Neural cell (in vitro differentiated cells): Measurements from ENCODE around the gene FAM9C. TPM values are rescaled to one million over a fixed set of nuclear protein-coding genes. Genes with fewer than 3 reads are reported as not detected.

Experiments
- H2AFZ ChIP-seq: fragments of 200-600, 300-800 bp; sonication (generic), shearing (Covaris generic); 2 replicates; pipeline ENCODE4 v1.6.0; 2014; ENCODE audit warnings: low read depth, mild to moderate bottlenecking, antibody characterized with exemption, low read length, moderate library complexity
- H3F3A ChIP-seq: fragments of 200-600 bp; shearing (Covaris generic); 2 replicates; pipeline ENCODE4 v1.6.1; 2016; ENCODE audit warnings: mild to moderate bottlenecking, moderate library complexity, mixed read lengths, antibody characterized with exemption, low read length; ENCODE audit not compliant: insufficient read depth, poor library complexity, severe bottlenecking
- H3K27ac ChIP-seq: fragments of 200-600, 300-800 bp; sonication (generic), shearing (Covaris generic); 2 replicates; pipeline ENCODE4 v1.5.1; 2014; ENCODE audit warnings: mild to moderate bottlenecking, low read length, moderate library complexity
- H3K27me3 ChIP-seq: fragments of 300-800, 200-600 bp; sonication (generic), shearing (Covaris generic); 2 replicates; pipeline ENCODE4 v1.6.0; 2014; ENCODE audit warnings: mild to moderate bottlenecking, low read depth, low read length, moderate library complexity; ENCODE audit not compliant: insufficient read depth
- H3K36me3 ChIP-seq: fragments of 300-800, 200-600 bp; sonication (generic), shearing (Covaris generic); 2 replicates; pipeline ENCODE4 v1.5.1; 2014; ENCODE audit warnings: mild to moderate bottlenecking, antibody characterized with exemption, low read length, moderate library complexity; ENCODE audit not compliant: insufficient read depth
- H3K4me2 ChIP-seq: fragments of 300-800, 200-600 bp; sonication (generic), shearing (Covaris generic); 2 replicates; pipeline ENCODE4 v1.6.0; 2014; ENCODE audit warnings: mild to moderate bottlenecking, low read length
- H3K4me3 ChIP-seq: fragments of 300-800, 200-600 bp; sonication (generic), shearing (Covaris generic); 2 replicates; pipeline ENCODE4 v1.5.1; 2014; ENCODE audit warnings: mild to moderate bottlenecking, low read length, moderate library complexity
- H3K79me2 ChIP-seq: fragments of 200-600 bp; shearing (Covaris generic); replicated peaks from 2 replicates; pipeline ENCODE4 v1.6.0; 2014; ENCODE audit warnings: mild to moderate bottlenecking, low read length, moderate library complexity; ENCODE audit not compliant: insufficient read depth
- H3K9ac ChIP-seq: fragments of 300-800, 200-600 bp; sonication (generic), shearing (Covaris generic); 2 replicates; pipeline ENCODE4 v1.6.1; 2016; ENCODE audit warnings: mild to moderate bottlenecking, low read length, mixed read lengths
- H3K9me2 ChIP-seq: fragments of 200-600 bp; shearing (Covaris generic); 2 replicates; pipeline ENCODE4 v1.6.1; 2016; ENCODE audit warnings: mild to moderate bottlenecking, low read length, mixed read lengths; ENCODE audit not compliant: insufficient read depth
- H3K9me3 ChIP-seq: fragments of 200-600, 300-800 bp; sonication (generic), shearing (Covaris generic); 2 replicates; pipeline ENCODE4 v1.6.1; 2016; ENCODE audit warnings: mild to moderate bottlenecking, mixed run types, low read length, moderate library complexity, mixed read lengths
- H4K20me1 ChIP-seq: fragments of 200-600 bp; shearing (Covaris generic); 2 replicates; pipeline ENCODE4 v1.6.1; 2016; ENCODE audit warnings: mild to moderate bottlenecking, mixed run types; ENCODE audit not compliant: insufficient read depth
- EP300 ChIP-seq: fragments of 450-650 bp; conservative IDR thresholded peaks from 2 replicates; pipeline ENCODE4 v1.6.1; 2014; ENCODE audit warnings: antibody characterized with exemption, mild to moderate bottlenecking, moderate library complexity; ENCODE audit not compliant: poor library complexity, severe bottlenecking
- EZH2 ChIP-seq: fragments of 200-600, 300-800 bp; shearing (Covaris generic), sonication (generic); IDR thresholded peaks from 2 replicates; pipeline ENCODE4 v1.6.1; 2014; ENCODE audit warnings: antibody characterized with exemption, low read length, borderline replicate concordance, mild to moderate bottlenecking; ENCODE audit not compliant: insufficient read depth, poor library complexity, severe bottlenecking
- MXI1 ChIP-seq: fragments of 450-650 bp; conservative IDR thresholded peaks from 2 replicates; pipeline ENCODE4 v1.6.1; 2014; ENCODE audit warnings: antibody characterized with exemption, mild to moderate bottlenecking; ENCODE audit not compliant: poor library complexity, severe bottlenecking
- POLR2AphosphoS5 ChIP-seq: IDR thresholded peaks from 2 replicates; pipeline ENCODE4 v1.6.1; 2012
- RAD21 ChIP-seq: fragments of 450-650 bp; conservative IDR thresholded peaks from 2 replicates; pipeline ENCODE4 v1.6.1; 2014; ENCODE audit warnings: antibody characterized with exemption, mild to moderate bottlenecking, moderate library complexity
- SMC3 ChIP-seq: fragments of 450-650 bp; conservative IDR thresholded peaks from 2 replicates; pipeline ENCODE4 v1.6.1; 2014; ENCODE audit warnings: antibody characterized with exemption, mild to moderate bottlenecking, moderate library complexity; ENCODE audit not compliant: poor library complexity
- TAF1 ChIP-seq: IDR thresholded peaks from 2 replicates; pipeline ENCODE4 v1.6.1; 2012; ENCODE audit warnings: low read depth
- polyA plus RNA-seq: library from polyadenylated mRNA; depleted of rRNA; stranded (reverse); fragments of >200 nt; gene quantifications from 2 replicates; pipeline ENCODE4 v1.2.3, GENCODE V29; 2014
- TF ChIP-seq, protein P1 (sequence below): fragments of 450-650 bp; IDR thresholded peaks from 2 replicates; pipeline ENCODE4 v1.5.1; 2014; ENCODE audit warnings: antibody characterized with exemption, mild to moderate bottlenecking, moderate library complexity; ENCODE audit not compliant: poor library complexity, severe bottlenecking
- TF ChIP-seq, protein P2 (sequence below): IDR thresholded peaks from 2 replicates; pipeline ENCODE4 v1.6.1; 2012; ENCODE audit warnings: borderline replicate concordance

Gene FAM9C
- polyA plus RNA-seq, 1 donor from 2014 or later, result not detected

GRCh38 chrX:13086076-13086475, 41.7 kb upstream of the FAM9C start:
- H2AFZ ChIP-seq, result no peak overlapping the region
- H4K20me1 ChIP-seq, result no peaks in the 10 kb centered on the region
- no peaks in the 10 kb centered on the region for H3K27me3 ChIP-seq
- H3K9me2 ChIP-seq, result no peaks in the 10 kb centered on the region
- no peaks in the 10 kb centered on the region for H3K79me2 ChIP-seq
- TF ChIP-seq TAF1 (no peak), EZH2 (no peak)
- no peaks in the 10 kb centered on the region for H3K36me3 ChIP-seq
- no peaks in the 10 kb centered on the region for H3F3A ChIP-seq
- H3K4me2 ChIP-seq, result no peak overlapping the region
- no peak overlapping the region for H3K4me3 ChIP-seq
- H3K27ac ChIP-seq, result no peak overlapping the region
- no peaks in the 10 kb centered on the region for H3K9me3 ChIP-seq
- no peak overlapping the region for H3K9ac ChIP-seq

DNA sequence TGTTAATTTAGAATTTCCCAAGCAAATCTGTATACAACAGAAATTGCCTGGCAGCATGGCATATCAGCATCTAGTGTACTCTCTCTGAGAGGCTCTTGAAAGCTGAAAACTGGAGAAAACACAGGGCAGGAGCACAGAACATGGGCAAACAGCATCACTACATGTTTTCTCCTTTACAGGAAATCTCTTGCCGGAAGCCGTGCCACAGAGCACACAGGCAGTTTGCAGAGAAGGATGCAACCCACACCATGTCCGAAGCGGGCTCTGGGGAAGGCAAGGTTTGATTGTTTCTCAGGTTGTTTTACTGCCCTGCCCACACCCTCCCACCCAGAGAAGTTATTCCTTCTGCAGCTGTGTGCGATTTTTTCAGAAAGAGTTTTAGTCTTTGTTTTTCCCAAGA, 41.1 kb upstream of the FAM9C start:
- H3K27me3 ChIP-seq, result no peaks in the 10 kb centered on the region
- H3K27ac ChIP-seq, result no peak overlapping the region
- TF ChIP-seq MXI1 (no peak), SMC3 (no peak), TAF1 (no peak), RAD21 (no peak), EP300 (no peak), EZH2 (no peak), POLR2AphosphoS5 (no peak)
- TF ChIP-seq, protein P1, sequence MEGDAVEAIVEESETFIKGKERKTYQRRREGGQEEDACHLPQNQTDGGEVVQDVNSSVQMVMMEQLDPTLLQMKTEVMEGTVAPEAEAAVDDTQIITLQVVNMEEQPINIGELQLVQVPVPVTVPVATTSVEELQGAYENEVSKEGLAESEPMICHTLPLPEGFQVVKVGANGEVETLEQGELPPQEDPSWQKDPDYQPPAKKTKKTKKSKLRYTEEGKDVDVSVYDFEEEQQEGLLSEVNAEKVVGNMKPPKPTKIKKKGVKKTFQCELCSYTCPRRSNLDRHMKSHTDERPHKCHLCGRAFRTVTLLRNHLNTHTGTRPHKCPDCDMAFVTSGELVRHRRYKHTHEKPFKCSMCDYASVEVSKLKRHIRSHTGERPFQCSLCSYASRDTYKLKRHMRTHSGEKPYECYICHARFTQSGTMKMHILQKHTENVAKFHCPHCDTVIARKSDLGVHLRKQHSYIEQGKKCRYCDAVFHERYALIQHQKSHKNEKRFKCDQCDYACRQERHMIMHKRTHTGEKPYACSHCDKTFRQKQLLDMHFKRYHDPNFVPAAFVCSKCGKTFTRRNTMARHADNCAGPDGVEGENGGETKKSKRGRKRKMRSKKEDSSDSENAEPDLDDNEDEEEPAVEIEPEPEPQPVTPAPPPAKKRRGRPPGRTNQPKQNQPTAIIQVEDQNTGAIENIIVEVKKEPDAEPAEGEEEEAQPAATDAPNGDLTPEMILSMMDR, result no peak
- TF ChIP-seq, protein P2, sequence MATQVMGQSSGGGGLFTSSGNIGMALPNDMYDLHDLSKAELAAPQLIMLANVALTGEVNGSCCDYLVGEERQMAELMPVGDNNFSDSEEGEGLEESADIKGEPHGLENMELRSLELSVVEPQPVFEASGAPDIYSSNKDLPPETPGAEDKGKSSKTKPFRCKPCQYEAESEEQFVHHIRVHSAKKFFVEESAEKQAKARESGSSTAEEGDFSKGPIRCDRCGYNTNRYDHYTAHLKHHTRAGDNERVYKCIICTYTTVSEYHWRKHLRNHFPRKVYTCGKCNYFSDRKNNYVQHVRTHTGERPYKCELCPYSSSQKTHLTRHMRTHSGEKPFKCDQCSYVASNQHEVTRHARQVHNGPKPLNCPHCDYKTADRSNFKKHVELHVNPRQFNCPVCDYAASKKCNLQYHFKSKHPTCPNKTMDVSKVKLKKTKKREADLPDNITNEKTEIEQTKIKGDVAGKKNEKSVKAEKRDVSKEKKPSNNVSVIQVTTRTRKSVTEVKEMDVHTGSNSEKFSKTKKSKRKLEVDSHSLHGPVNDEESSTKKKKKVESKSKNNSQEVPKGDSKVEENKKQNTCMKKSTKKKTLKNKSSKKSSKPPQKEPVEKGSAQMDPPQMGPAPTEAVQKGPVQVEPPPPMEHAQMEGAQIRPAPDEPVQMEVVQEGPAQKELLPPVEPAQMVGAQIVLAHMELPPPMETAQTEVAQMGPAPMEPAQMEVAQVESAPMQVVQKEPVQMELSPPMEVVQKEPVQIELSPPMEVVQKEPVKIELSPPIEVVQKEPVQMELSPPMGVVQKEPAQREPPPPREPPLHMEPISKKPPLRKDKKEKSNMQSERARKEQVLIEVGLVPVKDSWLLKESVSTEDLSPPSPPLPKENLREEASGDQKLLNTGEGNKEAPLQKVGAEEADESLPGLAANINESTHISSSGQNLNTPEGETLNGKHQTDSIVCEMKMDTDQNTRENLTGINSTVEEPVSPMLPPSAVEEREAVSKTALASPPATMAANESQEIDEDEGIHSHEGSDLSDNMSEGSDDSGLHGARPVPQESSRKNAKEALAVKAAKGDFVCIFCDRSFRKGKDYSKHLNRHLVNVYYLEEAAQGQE, result no peak
- no peaks in the 10 kb centered on the region for H4K20me1 ChIP-seq
- no peak overlapping the region for H3K4me2 ChIP-seq
- H3K9me3 ChIP-seq, result no peaks in the 10 kb centered on the region
- H3K9me2 ChIP-seq, result no peaks in the 10 kb centered on the region
- no peak overlapping the region for H3K4me3 ChIP-seq
- H3K79me2 ChIP-seq, result no peaks in the 10 kb centered on the region
- no peaks in the 10 kb centered on the region for H3K36me3 ChIP-seq
- H3F3A ChIP-seq, result no peaks in the 10 kb centered on the region
- no peak overlapping the region for H3K9ac ChIP-seq
- H2AFZ ChIP-seq, result no peak overlapping the region

DNA sequence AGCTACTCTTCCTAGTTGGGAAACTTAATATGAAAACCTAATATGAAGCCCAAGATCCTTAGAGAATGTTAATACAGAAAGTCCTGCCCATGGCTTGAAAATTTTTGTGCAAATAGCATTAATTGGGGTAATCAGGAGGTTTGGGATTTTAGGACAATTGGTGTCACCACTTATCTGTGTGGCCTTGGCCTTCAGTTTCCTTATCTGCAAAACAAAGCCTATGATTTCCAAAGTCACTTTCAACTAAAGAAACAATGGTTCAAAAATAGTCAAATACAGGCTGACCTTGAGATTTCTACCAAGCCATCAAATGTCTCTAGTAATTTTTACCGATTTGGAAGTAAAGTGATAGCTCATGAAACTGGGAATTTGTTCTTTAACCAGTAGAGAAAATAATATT, 40.2 kb upstream of the FAM9C start:
- Histone ChIP-seq H3K4me2 (no peak overlapping the region), H2AFZ (no peak overlapping the region), H3K79me2 (no peaks in the 10 kb centered on the region), H3K4me3 (no peak overlapping the region), H4K20me1 (no peaks in the 10 kb centered on the region), H3F3A (no peaks in the 10 kb centered on the region), H3K27ac (no peak overlapping the region), H3K27me3 (no peaks in the 10 kb centered on the region), H3K36me3 (no peaks in the 10 kb centered on the region), H3K9me2 (no peaks in the 10 kb centered on the region), H3K9me3 (no peaks in the 10 kb centered on the region), H3K9ac (no peak overlapping the region)
- no peak for TF ChIP-seq MXI1
- TF ChIP-seq POLR2AphosphoS5, result no peak
- no peak for TF ChIP-seq RAD21
- TF ChIP-seq, protein P1, result no peak
- no peak for TF ChIP-seq SMC3
- TF ChIP-seq TAF1, result no peak
- no peak for TF ChIP-seq EZH2
- TF ChIP-seq, protein P2, result no peak
- TF ChIP-seq EP300, result no peak
